PC-9 (cell line): Measurements from ENCODE around the gene CCDC54. TPM values are rescaled to one million over a fixed set of nuclear protein-coding genes. Genes with fewer than 3 reads are reported as not detected.

Experiments
- BruUV-seq: library from RNA; stranded (reverse); fragments of 400-500 nt; replicated peaks from 2 replicates; lab custom pipeline; 2021; lab: Mats Ljungman, UMichigan
- CTCF ChIA-PET: fragments of 300-600 bp; sonication (Branson Sonifier 250); formaldehyde crosslinking; loops from one replicate; lab custom pipeline; 2022; ENCODE audit warnings: antibody characterized with exemption; lab: Charles Lee
- POLR2A ChIA-PET: fragments of 300-600 bp; sonication (Branson Sonifier 250); formaldehyde crosslinking; loops from one replicate; lab custom pipeline; 2022; ENCODE audit warnings: antibody characterized with exemption; ENCODE audit not compliant: unreplicated experiment; lab: Charles Lee
- DNase-seq, 2 experiments: peaks; one replicate each; pipeline versions ENCODE4 v3.0.0 to v3.0.0-alpha.2; 2015 to 2022; ENCODE audit warnings: mixed read lengths in 1 of 2
- H2AFZ ChIP-seq: fragments of 200-600 bp; sonication (generic); 2 replicates; pipeline ENCODE4 v1.8.1; 2017; ENCODE audit warnings: antibody characterized with exemption
- H3F3A ChIP-seq: fragments of 200-600 bp; sonication (generic); 2 replicates; pipeline ENCODE4 v1.8.1; 2017; ENCODE audit warnings: antibody characterized with exemption, mild to moderate bottlenecking, low read depth; ENCODE audit not compliant: insufficient read depth
- H3K27ac ChIP-seq: fragments of 200-600 bp; sonication (generic); 2 replicates; pipeline ENCODE4 v1.6.1; 2016; ENCODE audit warnings: mixed run types
- H3K27me3 ChIP-seq: fragments of 200-600 bp; sonication (generic); 2 replicates; pipeline ENCODE4 v1.6.1; 2016; ENCODE audit warnings: low read depth, mixed run types; ENCODE audit not compliant: insufficient read depth
- H3K36me3 ChIP-seq: fragments of 200-600 bp; sonication (generic); 2 replicates; pipeline ENCODE4 v1.6.1; 2016; ENCODE audit warnings: low read depth, mixed run types
- H3K4me1 ChIP-seq: fragments of 200-600 bp; sonication (generic); replicated peaks from 2 replicates; pipeline ENCODE4 v1.6.1; 2016; ENCODE audit warnings: mixed run types; ENCODE audit not compliant: insufficient read depth
- H3K4me2 ChIP-seq: fragments of 200-600 bp; sonication (generic); 2 replicates; pipeline ENCODE4 v1.6.1; 2017; ENCODE audit warnings: mixed run types
- H3K4me3 ChIP-seq: fragments of 200-600 bp; sonication (generic); 2 replicates; pipeline ENCODE4 v1.6.1; 2016; ENCODE audit warnings: mixed run types
- H3K79me2 ChIP-seq: fragments of 200-600 bp; sonication (generic); 2 replicates; pipeline ENCODE4 v1.6.1; 2017; ENCODE audit warnings: low read depth, mixed run types
- H3K9me2 ChIP-seq: fragments of 200-600 bp; sonication (generic); 2 replicates; pipeline ENCODE4 v1.8.1; 2017; ENCODE audit warnings: mild to moderate bottlenecking; ENCODE audit not compliant: insufficient read depth
- H3K9me3 ChIP-seq: fragments of 200-600 bp; sonication (generic); 2 replicates; pipeline ENCODE4 v1.8.1; 2016; ENCODE audit warnings: low read depth; ENCODE audit not compliant: insufficient read depth
- H4K20me1 ChIP-seq: fragments of 200-600 bp; sonication (generic); 2 replicates; pipeline ENCODE4 v1.8.1; 2017; ENCODE audit not compliant: insufficient read depth
- CTCF ChIP-seq: fragments of 200-600 bp; sonication (generic); conservative IDR thresholded peaks from 2 replicates; pipeline ENCODE4 v1.6.1; 2017; ENCODE audit warnings: mixed run types, antibody characterized with exemption, mild to moderate bottlenecking, moderate library complexity
- EZH2 ChIP-seq: fragments of 200-600 bp; sonication (generic); IDR thresholded peaks from 2 replicates; pipeline ENCODE4 v1.8.0; 2017; ENCODE audit warnings: antibody characterized with exemption, low read depth
- intact Hi-C: fragments of 100-400 bp; cut with micrococcal nuclease; formaldehyde crosslinking; loops from one replicate; pipeline ENCODE4 v1.10.0; 2022; ENCODE audit not compliant: unreplicated experiment
- total RNA-seq: library from RNA; stranded (reverse); gene quantifications from 2 replicates; pipeline ENCODE4 v1.2.3, GENCODE V29; 2021

Gene CCDC54
- total RNA-seq, 1 experiment from 2014 or later, result not detected

GRCh38 chr3:107365051-107365450 lies 12.2 kb upstream of the CCDC54 start:
- intact Hi-C loops, result no loop called here
- DNase-seq, result no peak
- CTCF ChIA-PET, result no interaction called here

DNA sequence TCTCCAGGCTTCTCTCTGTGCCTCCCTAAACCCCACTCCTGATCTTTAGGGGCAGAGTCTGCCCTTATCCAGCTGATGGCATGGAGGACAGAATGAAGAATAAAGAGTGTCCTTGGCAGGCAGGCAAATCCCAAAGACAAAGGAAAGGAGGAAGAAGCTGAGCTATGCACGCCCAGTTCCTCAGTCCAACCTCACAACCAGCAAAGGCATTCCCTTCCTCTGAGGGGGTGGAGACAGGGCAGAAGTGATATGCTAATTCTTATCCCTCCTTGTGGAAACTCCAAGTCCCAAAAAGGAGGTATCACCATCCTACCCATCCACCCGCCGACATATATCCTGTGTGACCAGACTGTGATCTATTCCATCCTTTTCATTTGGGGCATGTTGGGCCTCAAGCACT lies 10.5 kb upstream of the CCDC54 start:
- H3F3A ChIP-seq, result no peaks in the 10 kb centered on the region
- intact Hi-C loops, result no loop called here
- no peaks in the 10 kb centered on the region for H3K79me2 ChIP-seq
- peaks cover 28% of the 10 kb centered on the region for H3K9me3 ChIP-seq
- no peaks in the 10 kb centered on the region for H3K9me2 ChIP-seq
- peak in 1 of 2 experiments; percentile 45 for DNase-seq
- peak overlapping the region; percentile 68 for H3K27ac ChIP-seq
- H3K4me2 ChIP-seq, result peak overlapping the region; percentile 10; the same call in 1 of the 2 replicates
- TF ChIP-seq CTCF (no peak), EZH2 (no peak)
- BruUV-seq, result no TSS peak
- H3K27me3 ChIP-seq, result no peaks in the 10 kb centered on the region
- peak overlapping the region; percentile 44 for H2AFZ ChIP-seq
- H3K4me3 ChIP-seq, result no peak overlapping the region
- H3K36me3 ChIP-seq, result peaks cover 5% of the 10 kb centered on the region; the same call in 1 of the 2 replicates
- peaks cover 19% of the 10 kb centered on the region for H3K4me1 ChIP-seq
- no peaks in the 10 kb centered on the region for H4K20me1 ChIP-seq
- ChIA-PET CTCF (interaction anchor here (0.7 kb wide), 1 partner anchor 63 kb away, joined by 3 read pairs; no protein-coding TSS in a partner anchor), POLR2A (interaction anchor here (1.0 kb wide), 1 partner anchor 125 kb away, joined by 3 read pairs; no protein-coding TSS in a partner anchor)

More at GRCh38 chr3:107365051-107365450, 12.2 kb upstream of the CCDC54 start:
- Histone ChIP-seq H3K36me3 (peaks cover 5% of the 10 kb centered on the region; the same call in 1 of the 2 replicates), H3K4me3 (no peak overlapping the region), H3K9me3 (peaks cover 36% of the 10 kb centered on the region), H3F3A (no peaks in the 10 kb centered on the region), H3K4me1 (peaks cover 19% of the 10 kb centered on the region), H2AFZ (no peak overlapping the region), H4K20me1 (no peaks in the 10 kb centered on the region), H3K27me3 (no peaks in the 10 kb centered on the region), H3K9me2 (no peaks in the 10 kb centered on the region), H3K79me2 (no peaks in the 10 kb centered on the region), H3K4me2 (no peak overlapping the region), H3K27ac (no peak overlapping the region)
- POLR2A ChIA-PET, result no interaction called here
- BruUV-seq, result no TSS peak
- no peak for TF ChIP-seq EZH2

GRCh38 chr3:107367353-107367752 lies 9.9 kb upstream of the CCDC54 start:
- Histone ChIP-seq H3K4me1 (peaks cover 19% of the 10 kb centered on the region), H2AFZ (peak overlapping the region; percentile 44), H4K20me1 (no peaks in the 10 kb centered on the region), H3K4me2 (peak overlapping the region; percentile 10; the same call in 1 of the 2 replicates), H3K9me2 (no peaks in the 10 kb centered on the region), H3K4me3 (no peak overlapping the region), H3K27ac (peak overlapping the region; percentile 68), H3F3A (no peaks in the 10 kb centered on the region), H3K79me2 (no peaks in the 10 kb centered on the region), H3K9me3 (peaks cover 28% of the 10 kb centered on the region), H3K27me3 (no peaks in the 10 kb centered on the region), H3K36me3 (peaks cover 5% of the 10 kb centered on the region; the same call in 1 of the 2 replicates)
- BruUV-seq, result TSS peak; percentile 97
- peak; percentile 55 to 80 for DNase-seq
- TF ChIP-seq CTCF (no peak), EZH2 (no peak)
- CTCF ChIA-PET, result interaction anchor here (0.7 kb wide), 1 partner anchor 63 kb away, joined by 3 read pairs; no protein-coding TSS in a partner anchor
- POLR2A ChIA-PET, result interaction anchor here (0.6 to 1.0 kb wide), 2 partner anchors 126 to 1257 kb away, joined by 3 to 4 read pairs; no protein-coding TSS in a partner anchor
- intact Hi-C loops, result no loop called here
